Body of pancreas (tissue), 4 donors: ENCODE results near the gene MAPK7.

Experiments used
- POLR2A ChIP-seq, 3 donors: fragments of 450-650 bp; IDR thresholded peaks; one replicate each; pipeline ENCODE4 v1.6.1; 2016; ENCODE audit warnings: antibody characterized with exemption in 3 of 3, mild to moderate bottlenecking in 2 of 3
- TF ChIP-seq, protein P1 (sequence below), 7 experiments: fragments of 450-650 bp in 4 of 7; fragments of 200-600 bp in 3 of 7; sonication (generic) in 3 of 7; IDR thresholded peaks; one replicate each; pipeline ENCODE4 v1.5.1; 2016 to 2019; ENCODE audit warnings: antibody characterized with exemption in 7 of 7

DNA sequence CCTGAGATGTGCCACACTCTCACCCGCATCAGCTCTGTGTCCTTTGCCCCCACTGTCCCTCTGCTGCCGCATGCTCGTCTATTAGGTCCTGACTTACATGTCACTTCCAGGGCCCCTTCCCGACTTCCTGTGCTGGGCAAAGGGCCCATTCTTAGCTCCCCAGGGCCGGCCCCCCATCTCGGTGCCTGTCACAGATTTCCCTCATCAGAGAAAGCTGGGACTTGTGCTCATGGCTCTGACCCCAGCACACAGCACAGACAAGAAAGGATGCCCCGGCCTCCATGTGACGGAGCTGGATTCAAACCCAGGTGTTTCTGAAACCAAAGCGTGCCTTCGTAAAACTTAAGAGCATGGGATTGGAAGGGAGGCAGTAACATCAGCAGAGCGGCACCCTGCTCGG lies 5.9 kb upstream of the MAPK7 start:
- TF ChIP-seq POLR2A (IDR thresholded peaks at IDR 0.05), result no peak
- TF ChIP-seq, protein P1, sequence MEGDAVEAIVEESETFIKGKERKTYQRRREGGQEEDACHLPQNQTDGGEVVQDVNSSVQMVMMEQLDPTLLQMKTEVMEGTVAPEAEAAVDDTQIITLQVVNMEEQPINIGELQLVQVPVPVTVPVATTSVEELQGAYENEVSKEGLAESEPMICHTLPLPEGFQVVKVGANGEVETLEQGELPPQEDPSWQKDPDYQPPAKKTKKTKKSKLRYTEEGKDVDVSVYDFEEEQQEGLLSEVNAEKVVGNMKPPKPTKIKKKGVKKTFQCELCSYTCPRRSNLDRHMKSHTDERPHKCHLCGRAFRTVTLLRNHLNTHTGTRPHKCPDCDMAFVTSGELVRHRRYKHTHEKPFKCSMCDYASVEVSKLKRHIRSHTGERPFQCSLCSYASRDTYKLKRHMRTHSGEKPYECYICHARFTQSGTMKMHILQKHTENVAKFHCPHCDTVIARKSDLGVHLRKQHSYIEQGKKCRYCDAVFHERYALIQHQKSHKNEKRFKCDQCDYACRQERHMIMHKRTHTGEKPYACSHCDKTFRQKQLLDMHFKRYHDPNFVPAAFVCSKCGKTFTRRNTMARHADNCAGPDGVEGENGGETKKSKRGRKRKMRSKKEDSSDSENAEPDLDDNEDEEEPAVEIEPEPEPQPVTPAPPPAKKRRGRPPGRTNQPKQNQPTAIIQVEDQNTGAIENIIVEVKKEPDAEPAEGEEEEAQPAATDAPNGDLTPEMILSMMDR (IDR thresholded peaks at IDR 0.05), result no peak
